Skeletal muscle tissue (tissue), 5 donors: ENCODE results near the gene SUMF2. TPM values are rescaled to one million over a fixed set of nuclear protein-coding genes. Genes with fewer than 3 reads are reported as not detected.

Experiments used
- H3K27ac ChIP-seq: one replicate; pipeline ENCODE4 v1.7.0; 2013; ENCODE audit warnings: mild to moderate bottlenecking, low read depth, low read length, inconsistent platforms
- H3K27me3 ChIP-seq, 3 donors: one replicate each; pipeline ENCODE4 v1.7.0; 2013; ENCODE audit warnings: low read length in 3 of 3; ENCODE audit not compliant: control insufficient read depth in 3 of 3, insufficient read depth in 3 of 3
- H3K36me3 ChIP-seq, 3 donors: one replicate each; pipeline ENCODE4 v1.7.0; 2013; ENCODE audit warnings: low read length in 3 of 3; ENCODE audit not compliant: control insufficient read depth in 3 of 3, insufficient read depth in 3 of 3
- H3K4me1 ChIP-seq, 3 donors: one replicate each; pipeline ENCODE4 v1.7.0; 2013; ENCODE audit warnings: low read length in 3 of 3, mild to moderate bottlenecking in 3 of 3; ENCODE audit not compliant: control insufficient read depth in 3 of 3, insufficient read depth in 3 of 3
- H3K4me3 ChIP-seq, 3 donors: one replicate each; pipeline ENCODE4 v1.7.0; 2013; ENCODE audit warnings: low read length in 3 of 3
- H3K9ac ChIP-seq, 3 donors: one replicate each; pipeline ENCODE4 v1.7.0; 2013; ENCODE audit warnings: low read length in 3 of 3, mild to moderate bottlenecking in 3 of 3, moderate library complexity in 2 of 3, low read depth in 1 of 3
- H3K9me3 ChIP-seq, 3 donors: one replicate each; pipeline ENCODE4 v1.7.0; 2013; ENCODE audit warnings: low read length in 3 of 3; ENCODE audit not compliant: control insufficient read depth in 3 of 3
- small RNA-seq: library from RNA; depleted of rRNA; stranded (forward); fragments of <200 nt; gene quantifications from one replicate; pipeline ENCODE3, GENCODE V24; 2014
- total RNA-seq: library from RNA; depleted of rRNA; stranded (reverse); fragments of >200 nt; gene quantifications from one replicate; pipeline ENCODE4 v1.2.3, GENCODE V29; 2014
- donor health status: Osteomylitis.

Gene SUMF2
- total RNA-seq, 1 donor from 2014 or later, result 63.2 TPM

DNA sequence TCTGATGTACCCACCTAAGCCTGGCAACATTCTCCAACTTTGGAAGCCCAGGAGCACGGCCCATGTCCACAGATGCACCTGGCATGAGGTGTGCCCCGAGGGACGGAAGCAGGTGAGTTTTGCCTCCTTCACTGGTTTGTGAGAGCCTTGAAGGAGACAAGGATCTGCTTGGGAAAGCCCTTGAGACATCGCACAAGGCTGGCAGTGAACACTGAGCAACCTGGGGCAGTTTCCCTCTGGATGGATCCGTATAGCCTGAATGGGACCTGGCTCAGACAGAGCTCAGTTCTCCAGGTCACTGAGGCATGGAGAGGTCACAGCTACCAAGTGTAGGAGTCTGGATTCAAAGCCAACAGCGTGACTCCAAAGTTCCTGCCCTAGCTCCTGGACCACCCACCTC lies 60.9 kb downstream of the SUMF2 start:
- Histone ChIP-seq H3K4me1 (no peaks in the 10 kb centered on the region), H3K9ac (no peak overlapping the region), H3K36me3 (no peaks in the 10 kb centered on the region), H3K27ac (no peak overlapping the region), H3K9me3 (no peaks in the 10 kb centered on the region), H3K27me3 (no peaks in the 10 kb centered on the region), H3K4me3 (no peak overlapping the region)

DNA sequence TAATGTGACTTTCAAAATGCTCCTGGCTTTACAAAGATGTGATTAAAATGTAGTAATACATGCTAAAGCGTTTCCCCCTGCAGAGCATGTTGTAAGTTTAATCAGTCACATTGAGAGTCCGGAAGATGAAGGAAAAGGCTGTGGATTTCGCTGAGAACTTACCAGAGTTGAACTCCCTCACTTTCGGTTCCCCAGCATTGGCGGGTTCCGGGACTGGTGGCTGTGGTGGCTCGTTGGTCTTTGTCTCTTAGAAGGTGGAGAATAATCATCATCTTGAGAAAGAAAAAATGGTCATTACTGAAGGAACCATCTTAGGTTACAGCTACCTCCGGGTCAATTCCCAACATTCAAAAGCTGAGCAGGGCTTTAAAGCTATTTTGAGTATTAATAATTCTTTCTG lies 61.7 kb downstream of the SUMF2 start:
- Histone ChIP-seq H3K9me3 (no peaks in the 10 kb centered on the region), H3K4me3 (no peak overlapping the region), H3K4me1 (no peaks in the 10 kb centered on the region), H3K9ac (no peak overlapping the region), H3K27ac (no peak overlapping the region), H3K27me3 (no peaks in the 10 kb centered on the region), H3K36me3 (no peaks in the 10 kb centered on the region)

DNA sequence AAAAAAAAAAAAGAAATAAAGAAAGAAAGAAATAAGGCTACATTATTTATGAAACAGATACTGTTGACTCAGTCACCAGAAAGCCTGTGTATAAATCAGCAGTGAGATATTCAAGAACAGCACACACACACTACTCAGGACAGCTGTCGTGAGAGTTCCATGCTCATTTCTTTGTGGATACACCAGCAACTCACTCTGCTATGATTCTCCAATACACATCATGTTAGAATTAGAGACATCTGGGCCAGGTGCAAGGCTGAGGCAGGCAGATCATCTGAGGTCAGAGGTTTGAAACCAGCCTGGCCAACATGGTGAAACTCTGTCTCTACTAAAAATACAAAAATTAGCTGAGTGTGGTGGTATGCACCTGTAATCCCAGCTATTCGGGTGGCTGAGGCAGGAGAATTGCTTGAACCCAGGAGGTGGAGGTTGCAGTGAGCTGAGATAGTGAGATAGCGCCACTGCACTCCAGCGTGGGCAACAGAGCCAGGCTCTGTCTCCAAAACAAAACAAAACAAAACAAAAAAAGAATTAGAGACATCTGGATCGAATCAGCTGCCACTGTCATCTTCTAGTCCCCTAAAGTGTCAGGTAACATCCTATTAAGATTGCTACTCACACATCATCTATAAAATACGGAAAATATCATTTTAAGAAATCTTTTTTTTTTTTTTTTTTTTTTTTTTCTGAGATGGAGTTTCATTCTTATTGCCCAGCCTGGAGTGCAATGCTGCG lies 63.3 kb downstream of the SUMF2 start:
- H3K9me3 ChIP-seq, result no peaks in the 10 kb centered on the region
- H3K4me1 ChIP-seq, result no peaks in the 10 kb centered on the region
- no peak overlapping the region for H3K27ac ChIP-seq
- H3K36me3 ChIP-seq, result no peaks in the 10 kb centered on the region
- no peaks in the 10 kb centered on the region for H3K27me3 ChIP-seq
- H3K4me3 ChIP-seq, result no peak overlapping the region
- no peak overlapping the region for H3K9ac ChIP-seq

Small RNA genes lying within 50 kb of the gene (small RNA-seq; reads per million reads assigned to genes)
- gene SNORA15 (not detected), gene SNORA22B (not detected)

Other genes starting within 250 kb of the SUMF2 start
- not detected for gene SEPTIN14, start 201.5 kb upstream of the SUMF2 start, total RNA-seq
- gene ZNF713, start 176.8 kb upstream of the SUMF2 start, total RNA-seq, result 17.7 TPM
- 22.4 TPM for gene MRPS17, start 112.4 kb upstream of the SUMF2 start, total RNA-seq
- gene NIPSNAP2, start 99.7 kb upstream of the SUMF2 start, total RNA-seq, result 56.4 TPM
- gene PSPH, start 12.8 kb upstream of the SUMF2 start, total RNA-seq, result 13.6 TPM
- gene CCT6A, start 12.5 kb upstream of the SUMF2 start, total RNA-seq, result 113 TPM
- 48.0 TPM for gene PHKG1, start 28.7 kb downstream of the SUMF2 start, total RNA-seq
- 221 TPM for gene CHCHD2, start 42.2 kb downstream of the SUMF2 start, total RNA-seq
- gene NUPR2, start 52.1 kb downstream of the SUMF2 start, total RNA-seq, result 1.0 TPM